Thymus (tissue), 11 donors: Measurements from ENCODE around the gene PACS2. TPM values are rescaled to one million over a fixed set of nuclear protein-coding genes. Genes with fewer than 3 reads are reported as not detected.

Experiments
- DNase-seq, 9 donors: peaks; one replicate each; pipeline ENCODE4 v3.0.0-alpha.2; 2013; ENCODE audit warnings: low spot score in 9 of 9, low read depth in 6 of 9, missing footprints in 1 of 9
- H3K27ac ChIP-seq, 2 donors: one replicate each; pipeline ENCODE4 v1.5.1; 2013; ENCODE audit warnings: control low read depth in 1 of 2, low read depth in 1 of 2, low read length in 1 of 2, mild to moderate bottlenecking in 1 of 2, moderate library complexity in 1 of 2
- H3K27me3 ChIP-seq, 2 donors: one replicate each; pipeline ENCODE4 v1.5.1; 2013; ENCODE audit warnings: low read length in 1 of 2; ENCODE audit not compliant: control insufficient read depth in 2 of 2, insufficient read depth in 1 of 2
- H3K36me3 ChIP-seq, 2 donors: one replicate each; pipeline ENCODE4 v1.5.1; 2013; ENCODE audit warnings: low read length in 1 of 2, mild to moderate bottlenecking in 1 of 2, moderate library complexity in 1 of 2; ENCODE audit not compliant: control insufficient read depth in 2 of 2, insufficient read depth in 2 of 2
- H3K4me1 ChIP-seq, 2 donors: one replicate each; pipeline ENCODE4 v1.5.1; 2013; ENCODE audit warnings: low read length in 2 of 2; ENCODE audit not compliant: control insufficient read depth in 2 of 2, insufficient read depth in 2 of 2
- H3K4me3 ChIP-seq, 2 donors: one replicate each; pipeline ENCODE4 v1.5.1; 2013; ENCODE audit warnings: low read length in 2 of 2, control low read depth in 1 of 2, mild to moderate bottlenecking in 1 of 2
- H3K9me3 ChIP-seq, 2 donors: one replicate each; pipeline ENCODE4 v1.5.1; 2013; ENCODE audit warnings: low read length in 1 of 2, mild to moderate bottlenecking in 1 of 2; ENCODE audit not compliant: control insufficient read depth in 2 of 2, insufficient read depth in 1 of 2
- WGBS: extraction: QIAGEN DNeasy Blood & Tissue Kit; methylation state at CpG from one replicate; pipeline ENCODE4 v1.1.7; 2013; 5-methylcytosine and 5-hydroxymethylcytosine counted together
- polyA plus RNA-seq: library from polyadenylated mRNA; stranded (reverse); fragments of 200-250 nt; gene quantifications from one replicate; pipeline ENCODE4 v1.2.3, GENCODE V29; 2013
- total RNA-seq: library from RNA; stranded (reverse); fragments of 120-200 nt; gene quantifications from one replicate; pipeline ENCODE4 v1.2.4, GENCODE V29; 2013
- donor health status: healthy.

Gene PACS2
- total and polyA plus RNA-seq, 2 donors: 20.5 to 64.6 TPM

DNA sequence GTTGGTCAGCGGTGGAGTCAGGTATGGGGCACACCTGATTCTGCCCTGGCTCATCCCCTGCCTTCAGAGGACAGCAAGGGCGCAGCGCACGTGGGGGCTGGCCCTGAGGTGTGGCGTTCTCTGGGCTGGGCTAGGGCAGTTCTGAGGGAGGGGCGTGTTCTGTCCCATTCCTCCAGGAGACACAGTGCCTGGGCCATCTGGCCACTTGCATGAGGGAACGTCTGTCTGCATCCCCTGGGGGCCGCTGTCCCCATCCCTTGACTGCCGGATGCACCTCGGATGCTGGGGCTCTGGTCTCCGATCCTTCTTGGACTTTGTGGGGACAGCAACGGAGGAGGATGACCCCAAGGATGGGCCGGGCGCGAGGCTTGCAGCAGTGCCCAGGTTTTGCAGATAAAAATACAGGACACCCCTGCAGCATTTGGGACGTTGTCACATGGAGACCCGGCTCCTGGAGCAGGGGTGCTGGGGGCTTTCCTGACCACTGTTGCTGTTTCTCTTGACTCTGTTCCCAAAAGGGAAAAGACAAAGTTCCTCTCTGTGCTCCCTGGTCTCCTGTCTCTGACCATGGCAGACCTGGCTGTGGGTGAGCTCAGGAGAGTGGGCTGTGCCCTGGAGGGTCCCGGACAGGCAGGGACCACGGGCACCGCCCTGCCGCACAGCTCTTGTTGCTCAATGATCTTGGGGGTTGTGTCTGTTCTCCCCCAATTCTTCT is 112.0 kb downstream of the PACS2 start:
- H3K9me3 ChIP-seq: peaks cover 5 to 15% of the 10 kb centered on the region in 2 donors
- H3K4me3 ChIP-seq: no peak overlapping the region
- 98% methylated on average over 21 of the region's 21 CpGs for WGBS
- peak overlapping the region in 1 of 2 donors; percentile 37 for H3K27ac ChIP-seq
- DNase-seq: no peak
- H3K27me3 ChIP-seq: no peaks in the 10 kb centered on the region
- peaks cover 34% of the 10 kb centered on the region in 2 donors for H3K36me3 ChIP-seq
- H3K4me1 ChIP-seq: peaks cover 20 to 34% of the 10 kb centered on the region in 2 donors

DNA sequence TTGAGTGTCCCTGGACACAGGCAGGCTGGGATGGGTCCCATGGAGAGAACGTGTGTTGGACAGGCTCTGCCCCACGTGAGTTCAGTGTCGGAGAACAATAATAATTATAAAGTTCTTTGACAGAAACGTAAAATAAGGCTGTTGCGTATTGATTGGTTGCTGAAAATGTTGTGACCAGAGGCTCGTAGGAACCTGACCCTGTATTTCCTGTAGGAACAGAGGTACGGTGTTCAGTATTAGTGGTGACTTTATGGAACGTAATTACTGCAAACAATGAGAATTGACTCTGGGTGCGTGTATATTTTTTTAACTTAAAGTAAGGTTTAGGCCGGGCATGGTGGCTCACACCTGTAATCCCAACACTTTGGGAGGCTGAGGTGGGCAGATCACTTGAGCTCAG is 112.9 kb downstream of the PACS2 start:
- Histone ChIP-seq H3K4me1 (peaks cover 11 to 25% of the 10 kb centered on the region in 2 donors), H3K4me3 (no peak overlapping the region)

DNA sequence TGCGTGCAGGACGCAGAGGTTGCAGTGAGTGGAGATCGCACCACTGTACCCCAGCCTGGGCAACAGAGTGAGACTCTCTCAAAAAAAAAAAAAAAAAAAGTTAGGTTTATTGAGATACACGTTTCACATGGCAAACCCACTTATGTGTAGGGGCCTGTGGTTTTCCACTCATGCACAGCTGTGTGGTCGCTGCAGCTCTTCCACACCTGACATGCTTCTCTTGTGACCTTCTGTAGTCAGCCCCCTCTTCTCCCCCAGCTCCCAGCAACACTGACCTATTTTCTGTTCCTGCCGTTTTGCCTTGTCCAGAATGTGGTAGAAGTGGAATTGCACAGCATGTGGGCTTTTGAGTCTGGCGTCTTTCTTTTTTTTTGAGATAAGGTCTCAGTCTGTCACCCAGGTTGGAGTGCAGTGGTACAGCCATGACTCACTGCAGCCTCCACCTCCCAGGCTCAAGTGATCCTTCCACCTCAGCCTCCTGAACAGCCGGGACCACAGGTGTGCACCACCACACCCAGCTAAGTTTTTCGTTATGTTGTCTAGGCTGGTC is 113.5 kb downstream of the PACS2 start:
- Histone ChIP-seq H3K9me3 (peaks cover 5 to 16% of the 10 kb centered on the region in 2 donors), H3K27ac (peak overlapping the region in 1 of 2 donors; percentile 72), H3K36me3 (peaks cover 31 to 37% of the 10 kb centered on the region in 2 donors), H3K27me3 (no peaks in the 10 kb centered on the region), H3K4me3 (no peak overlapping the region), H3K4me1 (peaks cover 6 to 21% of the 10 kb centered on the region in 2 donors)
- WGBS: 74% methylated on average over 9 of the region's 9 CpGs
- DNase-seq: peak in 4 of 9 donors; percentile 43 to 60 (median 50)

More for the DNA sequence above, 112.9 kb downstream of the PACS2 start:
- peak overlapping the region in 1 of 2 donors; percentile 72 for H3K27ac ChIP-seq
- WGBS: 99% methylated on average over 10 of the region's 10 CpGs
- H3K36me3 ChIP-seq: peaks cover 31 to 37% of the 10 kb centered on the region in 2 donors
- peaks cover 5 to 16% of the 10 kb centered on the region in 2 donors for H3K9me3 ChIP-seq
- no peaks in the 10 kb centered on the region for H3K27me3 ChIP-seq
- DNase-seq: no peak

DNA sequence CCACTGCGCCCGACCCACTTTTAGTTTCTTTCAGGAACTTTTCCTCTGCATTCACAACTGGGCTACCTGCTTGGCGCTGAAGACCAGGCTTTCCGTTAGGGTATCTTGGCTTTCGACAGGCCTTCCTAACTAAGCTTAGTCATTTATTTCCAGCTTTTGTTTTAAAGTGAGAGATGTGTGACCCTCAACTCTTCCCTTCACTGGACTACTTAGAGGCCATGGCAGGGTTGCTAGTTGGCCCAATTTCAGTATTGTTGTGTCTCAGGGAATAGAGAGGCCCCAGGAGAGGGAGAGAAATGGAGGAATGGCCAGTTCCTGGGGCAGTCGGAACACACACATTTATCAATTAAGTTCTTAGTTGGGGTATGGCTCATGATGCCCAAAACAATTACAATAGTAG is 115.5 kb downstream of the PACS2 start:
- Histone ChIP-seq H3K4me1 (peaks cover 6 to 21% of the 10 kb centered on the region in 2 donors), H3K27ac (no peak overlapping the region), H3K27me3 (no peaks in the 10 kb centered on the region), H3K4me3 (no peak overlapping the region), H3K9me3 (peaks cover 5 to 17% of the 10 kb centered on the region in 2 donors), H3K36me3 (peaks cover 29 to 33% of the 10 kb centered on the region in 2 donors)
- no peak for DNase-seq
- 98% methylated on average over 6 of the region's 6 CpGs for WGBS

DNA sequence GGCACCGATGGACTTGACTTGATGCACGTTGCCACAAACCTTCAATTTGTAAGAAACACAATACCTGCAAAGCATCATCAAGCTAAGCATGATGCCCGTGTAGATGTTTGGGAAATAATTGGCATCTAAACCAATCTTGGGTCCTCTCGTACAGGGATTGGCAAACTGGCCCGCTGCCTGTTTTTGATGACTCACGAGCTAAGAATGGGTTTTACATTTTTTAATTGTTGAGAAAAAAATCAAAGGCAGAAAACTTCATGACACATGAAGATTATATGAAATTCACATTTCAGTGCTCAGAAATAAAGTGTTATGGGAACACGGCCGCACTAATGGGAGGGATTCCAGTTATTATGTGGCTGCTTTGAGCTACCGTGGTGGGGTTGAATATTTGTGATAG is 116.0 kb downstream of the PACS2 start:
- Histone ChIP-seq H3K4me3 (no peak overlapping the region), H3K27me3 (no peaks in the 10 kb centered on the region), H3K36me3 (peaks cover 25 to 28% of the 10 kb centered on the region in 2 donors), H3K9me3 (peaks cover 5 to 21% of the 10 kb centered on the region in 2 donors), H3K4me1 (peaks cover 6 to 21% of the 10 kb centered on the region in 2 donors), H3K27ac (no peak overlapping the region)
- no peak for DNase-seq
- WGBS: 84% methylated on average over 9 of the region's 9 CpGs

DNA sequence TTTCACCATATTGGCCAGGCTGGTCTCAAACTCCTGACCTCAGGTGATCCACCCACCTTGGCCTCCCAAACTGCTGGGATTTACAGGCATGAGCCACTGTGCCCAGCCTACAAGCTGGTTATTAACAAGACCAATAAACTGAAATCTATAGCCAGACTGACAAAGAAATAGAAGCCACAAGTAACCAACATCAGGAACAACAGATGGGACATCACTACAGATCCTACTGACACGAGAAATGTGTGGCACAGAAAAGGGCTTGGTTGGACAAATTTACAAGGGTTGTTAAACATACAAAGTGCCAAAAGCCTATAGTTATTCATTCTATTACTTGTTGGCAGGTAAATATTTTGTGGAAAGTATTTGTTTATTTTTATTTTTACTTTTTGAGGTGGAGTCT is 116.7 kb downstream of the PACS2 start:
- Histone ChIP-seq H3K36me3 (peaks cover 21 to 24% of the 10 kb centered on the region in 2 donors), H3K4me1 (peaks cover 6 to 21% of the 10 kb centered on the region in 2 donors), H3K27ac (no peak overlapping the region), H3K4me3 (no peak overlapping the region), H3K27me3 (no peaks in the 10 kb centered on the region), H3K9me3 (peaks cover 5 to 21% of the 10 kb centered on the region in 2 donors)
- WGBS: 97% methylated on average over 1 of the region's 1 CpG
- no peak for DNase-seq

DNA sequence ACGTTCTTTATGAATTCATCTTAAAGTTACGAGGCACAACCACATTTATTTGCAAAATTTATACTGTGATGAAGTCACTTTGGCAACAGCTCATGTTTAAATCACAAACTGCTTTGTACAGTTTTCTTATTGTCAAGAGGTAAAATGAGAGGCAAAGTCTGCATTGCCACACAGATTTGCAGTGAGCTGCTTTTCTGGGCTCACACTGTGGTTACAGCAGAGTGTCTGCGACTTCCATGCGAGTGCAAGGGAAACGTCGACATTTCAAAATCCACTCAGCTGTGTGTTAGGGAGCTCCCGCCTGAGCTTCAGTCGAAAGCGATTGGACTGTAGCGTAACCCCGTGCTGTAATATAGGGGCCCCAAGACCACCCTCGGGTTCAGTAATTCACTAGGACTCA is 118.1 kb downstream of the PACS2 start:
- peaks cover 2 to 21% of the 10 kb centered on the region in 2 donors for H3K9me3 ChIP-seq
- DNase-seq: no peak
- WGBS: 97% methylated on average over 12 of the region's 12 CpGs
- H3K4me1 ChIP-seq: peaks cover 0 to 11% of the 10 kb centered on the region in 2 donors
- H3K27ac ChIP-seq: no peak overlapping the region
- no peak overlapping the region for H3K4me3 ChIP-seq
- no peaks in the 10 kb centered on the region for H3K27me3 ChIP-seq
- peaks cover 18 to 24% of the 10 kb centered on the region in 2 donors for H3K36me3 ChIP-seq

DNA sequence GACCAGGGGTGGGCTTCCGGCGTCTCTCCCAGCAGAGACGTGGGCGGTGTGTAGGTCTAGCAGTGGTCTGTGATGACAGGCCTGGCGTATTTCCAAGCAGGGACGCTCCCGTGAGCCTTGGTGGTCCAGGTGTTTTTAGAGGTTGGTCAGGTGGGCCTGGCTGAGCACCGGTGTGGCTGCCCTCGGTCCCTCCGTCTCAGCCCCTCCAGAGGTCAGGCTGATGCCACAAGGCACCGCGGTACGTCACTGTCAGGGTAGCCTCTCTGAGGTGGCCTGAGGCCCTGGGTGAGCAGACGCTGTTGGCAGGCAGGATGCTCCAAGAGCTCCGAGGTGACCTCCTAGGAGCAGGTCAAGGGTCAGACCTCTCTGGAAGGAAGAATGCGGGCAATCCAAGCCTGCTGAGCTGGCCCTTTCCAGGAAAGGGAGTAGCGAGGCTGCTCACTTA is 118.6 kb downstream of the PACS2 start:
- 94% methylated on average over 17 of the region's 17 CpGs for WGBS
- H3K36me3 ChIP-seq: peaks cover 18 to 27% of the 10 kb centered on the region in 2 donors
- H3K4me3 ChIP-seq: no peak overlapping the region
- peaks cover 0 to 6% of the 10 kb centered on the region in 2 donors for H3K4me1 ChIP-seq
- no peaks in the 10 kb centered on the region for H3K27me3 ChIP-seq
- no peak overlapping the region for H3K27ac ChIP-seq
- H3K9me3 ChIP-seq: peaks cover 2 to 19% of the 10 kb centered on the region in 2 donors
- no peak for DNase-seq

DNA sequence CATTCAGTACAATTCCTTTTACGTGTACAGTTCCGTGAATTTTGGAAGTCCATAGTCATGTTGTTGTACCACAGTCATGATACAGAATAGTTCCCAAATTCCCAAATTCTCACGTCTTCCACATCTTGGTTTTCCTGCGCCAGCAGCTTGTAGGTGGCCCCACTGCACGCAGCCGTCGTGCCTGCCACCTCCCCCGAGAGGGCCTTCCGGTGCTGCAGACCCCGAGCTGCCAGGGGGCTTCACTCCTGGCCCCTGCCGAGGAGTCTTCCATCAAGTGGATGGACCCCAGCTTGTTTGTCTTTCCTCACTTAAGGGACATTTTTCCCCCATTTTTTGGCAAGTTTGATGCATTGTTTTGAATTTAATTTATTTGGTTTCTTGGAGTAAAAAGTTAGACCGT is 121.9 kb downstream of the PACS2 start:
- 98% methylated on average over 12 of the region's 12 CpGs for WGBS
- H3K36me3 ChIP-seq: peaks cover 25 to 47% of the 10 kb centered on the region in 2 donors
- H3K27ac ChIP-seq: no peak overlapping the region
- H3K9me3 ChIP-seq: peaks cover 2 to 19% of the 10 kb centered on the region in 2 donors
- H3K27me3 ChIP-seq: no peaks in the 10 kb centered on the region
- DNase-seq: no peak
- H3K4me3 ChIP-seq: no peak overlapping the region
- H3K4me1 ChIP-seq: no peaks in the 10 kb centered on the region
